Measurements from ENCODE around the gene CALHM3.

GRCh38 chr10:103490986-103491314 lies 11.9 kb upstream of the CALHM3 start:
- no peak for TF ChIP-seq CTCF (conservative IDR thresholded peaks at IDR 0.05; ENCODE audit: low read length)
- no peak for TF ChIP-seq EZH2phosphoT487 (IDR thresholded peaks at IDR 0.05; ENCODE audit: borderline replicate concordance, low read depth, low read length)
